NB4 (cell line): ENCODE measurements around the gene C2CD4A.
"Not testable (repeated sequence)": the region's sequence is repeated elsewhere in the genome, so short reads cannot be mapped to it uniquely, and the experiment has no call there.

Experiments used
- DNase-seq: peaks from one replicate; pipeline ENCODE4 v3.0.0; 2010; ENCODE audit warnings: low read depth
- H3K4me3 ChIP-seq: one replicate; pipeline ENCODE4 v1.5.1; 2011; ENCODE audit warnings: mild to moderate bottlenecking, low read depth, low read length, moderate library complexity
- MYC ChIP-seq: IDR thresholded peaks from 2 replicates; pipeline ENCODE4 v1.6.1; 2011; ENCODE audit warnings: low read depth, low read length
- POLR2A ChIP-seq: IDR thresholded peaks from 2 replicates; pipeline ENCODE4 v1.6.1; 2011; ENCODE audit warnings: mild to moderate bottlenecking; ENCODE audit not compliant: insufficient read length; ENCODE audit errors: extremely low read depth
- TF ChIP-seq, protein P1 (sequence below): IDR thresholded peaks from one replicate; pipeline ENCODE4 v1.5.1; 2012; ENCODE audit warnings: low read depth, low read length
- TF ChIP-seq, protein P2 (sequence below): IDR thresholded peaks from 2 replicates; pipeline ENCODE4 v1.6.1; 2011; ENCODE audit warnings: low read depth, low read length

Gene C2CD4A

DNA sequence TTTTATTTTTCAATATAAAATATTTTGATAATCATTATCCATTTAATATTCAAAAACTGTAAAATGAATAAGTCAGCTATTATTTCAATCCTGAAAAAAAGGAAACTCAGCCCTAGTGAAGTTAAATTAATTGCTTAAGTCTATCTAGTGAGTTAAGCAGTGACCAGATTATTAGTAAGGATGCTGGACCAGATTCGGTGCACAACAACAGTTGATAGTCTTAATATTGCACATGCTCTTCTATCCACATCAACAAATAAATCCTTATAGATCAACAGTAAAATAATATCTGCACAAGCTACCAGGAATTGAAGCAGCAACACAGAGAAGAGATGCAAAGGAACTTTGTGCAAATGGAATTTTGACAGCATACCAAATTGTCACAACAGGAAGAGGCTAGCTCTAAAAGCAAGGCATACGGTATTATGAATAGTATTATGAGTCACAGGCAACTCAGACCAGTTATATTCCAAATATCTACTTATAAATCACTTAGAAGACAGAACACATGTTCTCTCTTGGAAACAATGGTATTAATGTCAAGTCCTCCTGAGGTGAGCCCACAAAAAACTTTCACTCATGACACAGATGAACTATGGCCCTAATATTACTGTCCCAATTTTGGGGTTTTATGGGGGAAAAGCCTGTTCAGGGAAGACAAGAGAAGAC is 31.4 kb upstream of the C2CD4A start:
- TF ChIP-seq, protein P1, sequence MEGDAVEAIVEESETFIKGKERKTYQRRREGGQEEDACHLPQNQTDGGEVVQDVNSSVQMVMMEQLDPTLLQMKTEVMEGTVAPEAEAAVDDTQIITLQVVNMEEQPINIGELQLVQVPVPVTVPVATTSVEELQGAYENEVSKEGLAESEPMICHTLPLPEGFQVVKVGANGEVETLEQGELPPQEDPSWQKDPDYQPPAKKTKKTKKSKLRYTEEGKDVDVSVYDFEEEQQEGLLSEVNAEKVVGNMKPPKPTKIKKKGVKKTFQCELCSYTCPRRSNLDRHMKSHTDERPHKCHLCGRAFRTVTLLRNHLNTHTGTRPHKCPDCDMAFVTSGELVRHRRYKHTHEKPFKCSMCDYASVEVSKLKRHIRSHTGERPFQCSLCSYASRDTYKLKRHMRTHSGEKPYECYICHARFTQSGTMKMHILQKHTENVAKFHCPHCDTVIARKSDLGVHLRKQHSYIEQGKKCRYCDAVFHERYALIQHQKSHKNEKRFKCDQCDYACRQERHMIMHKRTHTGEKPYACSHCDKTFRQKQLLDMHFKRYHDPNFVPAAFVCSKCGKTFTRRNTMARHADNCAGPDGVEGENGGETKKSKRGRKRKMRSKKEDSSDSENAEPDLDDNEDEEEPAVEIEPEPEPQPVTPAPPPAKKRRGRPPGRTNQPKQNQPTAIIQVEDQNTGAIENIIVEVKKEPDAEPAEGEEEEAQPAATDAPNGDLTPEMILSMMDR = no peak
- TF ChIP-seq MYC = no peak
- no peak for TF ChIP-seq POLR2A
- TF ChIP-seq, protein P2, sequence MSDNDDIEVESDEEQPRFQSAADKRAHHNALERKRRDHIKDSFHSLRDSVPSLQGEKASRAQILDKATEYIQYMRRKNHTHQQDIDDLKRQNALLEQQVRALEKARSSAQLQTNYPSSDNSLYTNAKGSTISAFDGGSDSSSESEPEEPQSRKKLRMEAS = no peak
- DNase-seq = no peak
- H3K4me3 ChIP-seq = no peak overlapping the region

DNA sequence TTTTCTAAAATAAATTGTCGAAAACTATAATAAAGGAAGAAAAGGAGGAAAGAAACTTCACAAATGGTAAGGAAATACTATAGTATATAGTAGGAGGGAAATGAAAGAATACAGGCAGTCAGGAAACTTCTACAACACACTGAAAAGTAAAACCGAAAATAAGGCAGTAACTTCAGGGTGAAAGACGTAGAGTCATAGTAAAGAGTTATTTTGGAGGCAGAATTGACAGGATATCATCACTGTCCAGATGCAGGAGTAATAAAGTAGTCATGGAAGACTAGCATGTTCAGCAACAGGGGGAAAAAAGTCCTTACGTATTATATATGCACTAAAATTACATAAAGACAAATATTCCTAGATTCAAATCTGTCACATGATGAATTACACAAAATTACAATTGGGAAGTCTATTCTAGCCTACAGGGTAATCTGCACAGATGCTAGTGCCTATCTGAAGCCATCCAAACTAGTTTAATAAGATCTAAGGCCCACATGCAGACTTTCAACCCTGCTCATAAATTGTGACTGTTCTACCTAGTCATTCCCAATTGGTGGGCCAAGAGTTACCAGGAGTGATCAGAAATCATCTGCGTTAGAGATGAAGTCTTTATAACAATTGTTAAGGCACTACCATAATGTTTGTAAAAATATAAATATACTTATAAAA is 20.6 kb upstream of the C2CD4A start:
- no peak for DNase-seq
- no peak overlapping the region for H3K4me3 ChIP-seq
- no peak for TF ChIP-seq MYC
- no peak for TF ChIP-seq POLR2A
- TF ChIP-seq, protein P2 = no peak
- TF ChIP-seq, protein P1 = no peak

DNA sequence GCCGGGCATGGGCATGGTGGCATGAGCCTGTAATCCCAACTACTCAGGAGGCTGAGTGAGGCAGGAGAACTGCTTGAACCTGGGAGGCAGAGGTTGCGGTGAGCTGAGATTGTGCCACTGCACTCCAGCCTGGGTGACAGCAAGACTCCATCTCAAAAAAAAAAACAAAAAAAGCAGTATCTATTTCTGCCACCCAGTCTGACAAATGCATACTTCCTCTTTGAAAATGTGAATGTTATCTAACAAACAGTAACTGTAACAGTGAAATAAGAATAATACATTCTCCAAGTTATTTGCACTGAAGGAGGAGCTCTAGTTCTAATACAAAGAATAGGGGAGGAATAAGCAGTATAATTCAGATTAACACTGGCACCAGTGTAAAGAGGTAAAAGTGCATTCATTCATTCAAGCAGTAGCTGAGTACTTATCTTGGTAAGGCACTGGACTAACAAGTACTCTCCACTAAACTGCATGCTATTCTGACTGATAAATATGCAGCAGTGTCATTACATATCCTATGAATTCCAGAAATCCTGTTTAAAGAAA is 19.4 kb upstream of the C2CD4A start:
- DNase-seq = no peak
- TF ChIP-seq, protein P1 = no peak
- no peak for TF ChIP-seq MYC
- TF ChIP-seq POLR2A = no peak
- TF ChIP-seq, protein P2 = no peak

DNA sequence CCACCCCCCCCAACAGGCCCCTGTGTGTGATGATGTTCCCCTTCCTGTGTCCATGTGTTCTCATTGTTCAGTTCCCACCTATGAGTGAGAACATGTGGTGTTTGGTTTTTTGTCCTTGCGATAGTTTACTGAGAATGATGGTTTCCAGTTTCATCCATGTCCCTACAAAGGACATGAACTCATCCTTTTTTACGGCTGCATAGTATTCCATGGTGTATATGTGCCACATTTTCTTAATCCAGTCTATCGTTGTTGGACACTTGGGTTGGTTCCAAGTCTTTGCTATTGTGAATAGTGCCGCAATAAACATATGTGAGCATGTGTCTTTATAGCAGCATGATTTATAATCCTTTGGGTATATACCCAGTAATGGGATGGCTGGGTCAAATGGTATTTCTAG is 18.5 kb upstream of the C2CD4A start:
- DNase-seq, H3K4me3 ChIP-seq: not testable (repeated sequence)

More for the DNA sequence above, 19.4 kb upstream of the C2CD4A start:
- H3K4me3 ChIP-seq = no peak overlapping the region

DNA sequence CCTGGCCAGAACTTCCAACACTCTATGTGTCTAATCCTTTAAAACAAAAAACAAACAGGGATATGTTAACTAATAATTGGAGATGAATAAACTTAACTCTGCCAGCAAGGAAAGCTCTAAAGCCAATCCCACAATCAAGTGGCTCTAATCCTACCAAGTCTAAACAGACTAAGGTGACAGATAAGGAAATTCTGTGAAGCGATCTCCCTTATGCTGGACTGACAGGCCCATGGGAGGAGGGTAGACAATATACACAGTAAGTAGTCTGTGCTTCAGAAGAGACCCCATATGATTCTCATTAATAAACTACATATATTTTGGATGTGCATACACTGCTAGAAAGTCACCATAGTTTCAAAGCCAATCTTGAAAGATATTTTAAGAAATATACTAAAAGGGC is 16.7 kb upstream of the C2CD4A start:
- DNase-seq = no peak
- no peak overlapping the region for H3K4me3 ChIP-seq
- TF ChIP-seq MYC (no peak), POLR2A (no peak)
- TF ChIP-seq, protein P1 = no peak

DNA sequence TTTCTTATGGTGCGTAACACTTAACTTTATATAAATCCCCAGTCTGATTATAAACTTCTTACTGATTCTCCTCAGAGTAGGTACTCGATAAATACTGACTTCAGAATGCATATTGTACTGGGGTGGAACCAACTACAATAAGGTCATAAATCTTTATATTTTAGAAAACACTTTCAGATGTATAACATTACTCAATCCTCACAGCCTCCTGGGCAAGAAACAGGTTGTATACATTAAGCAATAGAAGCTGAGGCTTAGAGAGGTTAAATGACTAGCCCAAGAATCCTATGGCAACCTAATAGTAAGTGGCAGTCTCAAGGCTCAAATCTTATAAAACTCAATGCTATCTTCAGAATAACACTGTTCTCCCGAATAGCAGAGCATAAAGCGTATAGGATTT is 15.6 kb upstream of the C2CD4A start:
- TF ChIP-seq MYC = no peak
- no peak for TF ChIP-seq POLR2A
- TF ChIP-seq, protein P2 = no peak
- TF ChIP-seq, protein P1 = no peak
- no peak overlapping the region for H3K4me3 ChIP-seq
- no peak for DNase-seq
